Endothelial cell of umbilical vein (primary cell): ENCODE measurements around the gene ZNF276. TPM values are rescaled to one million over a fixed set of nuclear protein-coding genes. Genes with fewer than 3 reads are reported as not detected.

Experiments
- BruUV-seq: library from RNA; stranded (reverse); fragments of 400-500 nt; replicated peaks from 2 replicates; lab custom pipeline; 2021; lab: Mats Ljungman, UMichigan
- CTCF ChIA-PET: fragments of 300-600, 350-600 bp; sonication (Branson Sonifier 250); formaldehyde crosslinking; loops from one replicate; lab custom pipeline; 2021; ENCODE audit warnings: antibody characterized with exemption, inconsistent platforms; lab: Charles Lee
- POLR2A ChIA-PET: fragments of 300-600, 350-600 bp; sonication (Branson Sonifier 250); formaldehyde crosslinking; loops from one replicate; lab custom pipeline; 2021; ENCODE audit warnings: antibody characterized with exemption, inconsistent platforms; lab: Charles Lee
- DNase-seq: peaks from one replicate; pipeline ENCODE4 v3.0.0-alpha.2; 2011; ENCODE audit warnings: low read depth, low spot score
- FAIRE-seq: peaks from 2 replicates; lab custom pipeline; 2011; peaks lifted over from hg19 to GRCh38; lab: Jason Lieb, UNC
- H2AFZ ChIP-seq: 2 replicates; pipeline ENCODE4 v1.6.0; 2012; ENCODE audit warnings: low read depth, low read length, control low read depth, inconsistent platforms
- H3K27ac ChIP-seq: 2 replicates; pipeline ENCODE4 v1.5.1; 2011; ENCODE audit warnings: low read depth, mild to moderate bottlenecking, control low read depth, low read length, moderate library complexity; ENCODE audit not compliant: insufficient read depth
- H3K27me3 ChIP-seq, 2 experiments: 2 replicates each; pipeline versions ENCODE4 v1.6.0 to v1.6.1; 2011; ENCODE audit warnings: low read length in 2 of 2, mixed read lengths in 1 of 2; ENCODE audit not compliant: control insufficient read depth in 2 of 2, insufficient read depth in 2 of 2
- H3K36me3 ChIP-seq, 2 experiments: 2 replicates in 1 of 2; 3 replicates in 1 of 2; pipeline ENCODE4 v1.5.1; 2011; ENCODE audit warnings: low read length in 2 of 2, mild to moderate bottlenecking in 1 of 2, moderate library complexity in 1 of 2; ENCODE audit not compliant: control insufficient read depth in 2 of 2, insufficient read depth in 2 of 2; ENCODE audit errors: extremely low read depth in 1 of 2
- H3K4me1 ChIP-seq: 3 replicates; pipeline ENCODE4 v1.5.1; 2011; ENCODE audit warnings: mild to moderate bottlenecking, low read length; ENCODE audit not compliant: control insufficient read depth, insufficient read depth; ENCODE audit errors: extremely low read depth
- H3K4me2 ChIP-seq: 2 replicates; pipeline ENCODE4 v1.6.1; 2011; ENCODE audit warnings: low read length, control low read depth, mixed read lengths; ENCODE audit not compliant: insufficient read depth
- H3K4me3 ChIP-seq, 3 experiments: fragments of 200-600 bp in 1 of 3; sonication (generic), shearing (Covaris generic) in 1 of 3; replicated peaks in 1 of 3; 2 replicates each; pipeline ENCODE4 v1.5.1; 2011 to 2016; ENCODE audit warnings: control low read depth in 3 of 3, low read length in 3 of 3, mild to moderate bottlenecking in 2 of 3, inconsistent platforms in 1 of 3, low read depth in 1 of 3, moderate library complexity in 1 of 3; ENCODE audit not compliant: insufficient read depth in 1 of 3
- H3K79me2 ChIP-seq: 2 replicates; pipeline ENCODE4 v1.6.0; 2012; ENCODE audit warnings: low read length, inconsistent platforms; ENCODE audit not compliant: control insufficient read depth, insufficient read depth
- H3K9ac ChIP-seq: replicated peaks from 2 replicates; pipeline ENCODE3; 2011; ENCODE audit warnings: low read length, control low read depth; ENCODE audit not compliant: insufficient read depth; ENCODE audit errors: extremely low read depth
- H3K9me1 ChIP-seq: replicated peaks from 3 replicates; pipeline ENCODE4 v1.6.0; 2011; ENCODE audit warnings: mild to moderate bottlenecking, low read length; ENCODE audit not compliant: control insufficient read depth, insufficient read depth; ENCODE audit errors: extremely low read depth
- H3K9me3 ChIP-seq: replicated peaks from 2 replicates; pipeline ENCODE4 v1.5.1; 2012; ENCODE audit warnings: low read length, inconsistent platforms; ENCODE audit not compliant: control insufficient read depth, insufficient read depth
- H4K20me1 ChIP-seq: replicated peaks from 2 replicates; pipeline ENCODE3; 2011; ENCODE audit warnings: mild to moderate bottlenecking, low read length; ENCODE audit not compliant: control insufficient read depth, insufficient read depth; ENCODE audit errors: extremely low read depth
- CTCF ChIP-seq, 2 donors: IDR thresholded peaks; 1 replicate in 1 of 2; 2 replicates in 1 of 2; pipeline ENCODE4 v1.5.1; 2011; ENCODE audit warnings: low read length in 2 of 2, mild to moderate bottlenecking in 2 of 2, moderate library complexity in 2 of 2, control low read depth in 1 of 2, inconsistent platforms in 1 of 2, low read depth in 1 of 2; ENCODE audit not compliant: insufficient read depth in 1 of 2; ENCODE audit errors: extremely low read depth in 1 of 2
- EZH2 ChIP-seq: IDR thresholded peaks from 2 replicates; pipeline ENCODE4 v1.6.1; 2012; ENCODE audit warnings: borderline replicate concordance, low read depth, mild to moderate bottlenecking, moderate library complexity, low read length, inconsistent platforms; ENCODE audit not compliant: severe bottlenecking
- FOS ChIP-seq: IDR thresholded peaks from 2 replicates; pipeline ENCODE4 v1.6.1; 2011; ENCODE audit warnings: mild to moderate bottlenecking, low read length, moderate library complexity, borderline replicate concordance; ENCODE audit not compliant: insufficient read depth
- GATA2 ChIP-seq: IDR thresholded peaks from 2 replicates; pipeline ENCODE4 v1.7.0; 2011; ENCODE audit warnings: low read depth, mild to moderate bottlenecking, moderate library complexity, mixed read lengths, low read length; ENCODE audit not compliant: insufficient read length, insufficient read depth
- JUN ChIP-seq: IDR thresholded peaks from 2 replicates; pipeline ENCODE4 v1.6.1; 2011; ENCODE audit warnings: borderline replicate concordance, low read depth; ENCODE audit not compliant: insufficient read length, insufficient read depth
- MAX ChIP-seq: IDR thresholded peaks from 2 replicates; pipeline ENCODE4 v1.6.1; 2011; ENCODE audit not compliant: insufficient read depth, insufficient read length
- MYC ChIP-seq: IDR thresholded peaks from one replicate; pipeline ENCODE4 v1.6.1; 2011; ENCODE audit warnings: mild to moderate bottlenecking, low read depth, low read length
- POLR2A ChIP-seq: IDR thresholded peaks from 2 replicates; pipeline ENCODE4 v1.6.1; 2012; ENCODE audit warnings: low read depth, mild to moderate bottlenecking, control low read depth, low read length
- POLR2AphosphoS5 ChIP-seq: IDR thresholded peaks from 2 replicates; pipeline ENCODE4 v1.6.1; 2012; ENCODE audit warnings: low read depth, mild to moderate bottlenecking, control low read depth, low read length, moderate library complexity; ENCODE audit not compliant: insufficient read depth
- dilution Hi-C: fragments of 300-500 bp; cut with MboI; formaldehyde crosslinking; loops from one replicate; pipeline ENCODE4 v1.15.0; 2019; ENCODE audit warnings: low sequenced_read_pairs; ENCODE audit not compliant: extremely low pct_ligation_motif_present
- intact Hi-C: fragments of 100-400 bp; cut with micrococcal nuclease; formaldehyde crosslinking; loops from one replicate; pipeline ENCODE4 v1.10.0; 2022
- polyA plus RNA-seq, 4 experiments: library from polyadenylated mRNA; depleted of rRNA in 3 of 4; stranded (reverse) in 3 of 4; unstranded in 1 of 4; fragments of >200 nt; gene quantifications; 2 replicates each; pipeline versions ENCODE4 v1.2.1 to v1.2.3, GENCODE V29; 2011 to 2012; ENCODE audit warnings: missing spikeins in 1 of 4
- total RNA-seq: library from RNA; stranded (reverse); gene quantifications from 2 replicates; pipeline ENCODE4 v1.2.3, GENCODE V29; 2021

Gene ZNF276
- total and polyA plus RNA-seq, 2 donors (not counting 3 experiments of a cell fraction or from before 2014, with no cell fraction given) = 36.6 to 40.0 TPM

GRCh38 chr16:89691986-89692569 is 29.3 kb upstream of the ZNF276 start:
- Histone ChIP-seq H3K9me3 (no peaks in the 10 kb centered on the region), H4K20me1 (no peaks in the 10 kb centered on the region), H3K27me3 (no peaks in the 10 kb centered on the region), H3K27ac (no peak overlapping the region), H3K9me1 (no peaks in the 10 kb centered on the region), H3K4me3 (no peak overlapping the region), H3K4me2 (no peak overlapping the region), H3K4me1 (peaks cover 4% of the 10 kb centered on the region), H3K36me3 (peaks cover 3 to 39% of the 10 kb centered on the region in 2 experiments), H3K9ac (no peak overlapping the region), H3K79me2 (peaks cover 9% of the 10 kb centered on the region), H2AFZ (no peak overlapping the region)
- CTCF ChIA-PET = no interaction called here
- dilution Hi-C loops = no loop called here
- TF ChIP-seq JUN (no peak), POLR2AphosphoS5 (no peak), CTCF (IDR thresholded peaks at IDR 0.05; ENCODE audit: extremely low read depth in 1 of 2, insufficient read depth in 1 of 2, low read depth in 1 of 2, low read length in 2 of 2) (no peak), MAX (no peak), POLR2A (no peak), MYC (no peak), GATA2 (no peak), EZH2 (no peak), FOS (no peak)
- no peak for FAIRE-seq
- intact Hi-C loops = no loop called here
- no TSS peak for BruUV-seq
- POLR2A ChIA-PET = no interaction called here
- DNase-seq = no peak
